GM12864 (cell line): Measurements from ENCODE around the gene TMEM229A.

ENCODE experiments used
- DNase-seq: peaks from one replicate; pipeline ENCODE4 v3.0.0-alpha.2; 2011; ENCODE audit warnings: low read depth
- H3K4me3 ChIP-seq: 2 replicates; pipeline ENCODE4 v1.5.1; 2011; ENCODE audit warnings: mild to moderate bottlenecking, low read depth, low read length, control low read depth
- CTCF ChIP-seq: IDR thresholded peaks from 2 replicates; pipeline ENCODE4 v1.5.1; 2011; ENCODE audit warnings: low read depth, mild to moderate bottlenecking, moderate library complexity, low read length, control low read depth, inconsistent platforms; ENCODE audit errors: missing control alignments

TMEM229A gene

DNA sequence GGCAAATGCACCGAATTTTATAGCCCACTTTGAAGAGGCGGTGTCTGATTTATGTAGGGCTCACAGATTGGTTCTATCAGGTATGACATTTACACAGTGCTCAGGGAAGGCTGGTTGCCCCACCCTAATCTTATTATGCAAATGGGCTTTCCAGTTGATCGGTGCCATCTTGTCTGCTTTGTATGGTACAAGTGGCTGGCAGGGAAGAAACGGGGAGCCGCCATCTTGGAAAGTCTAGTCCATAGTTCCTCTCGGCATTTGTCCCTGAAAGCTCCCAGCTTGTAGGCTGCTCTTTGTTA is 36.6 kb downstream of the TMEM229A start:
- no peak for TF ChIP-seq CTCF
- no peak for DNase-seq
- H3K4me3 ChIP-seq: no peak overlapping the region

DNA sequence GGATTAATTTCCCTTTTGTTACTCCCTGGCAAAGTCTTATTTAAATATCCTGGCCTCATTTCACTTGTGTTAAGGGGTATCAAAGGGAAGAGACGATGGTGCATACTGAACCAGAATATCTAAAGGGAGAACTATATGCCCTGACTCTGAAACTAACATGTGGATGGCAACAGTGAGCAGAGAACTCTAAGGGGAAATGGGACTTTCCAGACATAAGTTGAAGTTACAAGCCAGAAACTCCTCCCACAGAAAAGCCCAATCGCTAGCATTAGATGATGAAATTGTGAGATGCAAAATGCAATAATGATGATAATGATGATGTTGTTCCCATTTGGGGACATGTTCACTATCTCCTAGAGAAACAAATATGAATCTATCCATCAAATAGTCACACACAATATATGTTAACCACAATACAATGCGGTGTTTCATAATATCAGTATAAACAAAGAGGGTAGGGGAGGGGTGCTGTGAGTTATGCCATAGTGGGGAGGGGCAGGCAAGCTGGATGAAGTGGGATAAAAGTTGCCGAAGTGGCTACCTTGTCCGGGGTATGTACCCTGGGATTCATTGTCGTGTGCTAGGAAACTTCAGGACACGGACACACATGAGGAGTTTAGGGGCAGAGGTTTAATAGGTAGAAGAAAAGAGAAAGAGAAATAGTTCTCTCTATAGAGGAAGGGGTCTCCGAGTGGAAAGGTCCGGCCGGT is 37.1 kb downstream of the TMEM229A start:
- H3K4me3 ChIP-seq: no peak overlapping the region
- TF ChIP-seq CTCF: no peak
- no peak for DNase-seq

GRCh38 chr7:123994449-123994848 is 38.4 kb downstream of the TMEM229A start:
- no peak for TF ChIP-seq CTCF
- H3K4me3 ChIP-seq: no peak overlapping the region
- no peak for DNase-seq

DNA sequence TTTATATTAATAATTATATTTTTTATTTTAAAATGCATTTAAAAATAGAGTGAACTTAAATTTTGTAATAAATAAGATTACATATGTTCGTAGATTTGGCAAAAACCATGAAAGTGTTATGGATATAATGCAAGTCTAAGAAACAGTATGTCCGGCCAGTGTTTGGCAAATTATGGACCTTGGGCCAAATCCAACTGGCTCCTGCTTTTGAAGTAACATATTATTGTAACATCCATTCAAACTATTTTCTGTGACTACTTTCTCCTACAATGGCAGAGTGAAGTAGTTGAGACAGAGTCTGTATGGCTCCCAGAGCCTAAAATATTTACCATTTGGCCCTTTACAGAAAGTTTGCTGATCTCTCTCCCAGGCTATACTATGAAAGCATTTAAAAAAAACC is 38.9 kb downstream of the TMEM229A start:
- TF ChIP-seq CTCF: no peak
- DNase-seq: no peak
- H3K4me3 ChIP-seq: no peak overlapping the region

GRCh38 chr7:123992913-123993518 is 39.9 kb downstream of the TMEM229A start:
- TF ChIP-seq CTCF: no peak

DNA sequence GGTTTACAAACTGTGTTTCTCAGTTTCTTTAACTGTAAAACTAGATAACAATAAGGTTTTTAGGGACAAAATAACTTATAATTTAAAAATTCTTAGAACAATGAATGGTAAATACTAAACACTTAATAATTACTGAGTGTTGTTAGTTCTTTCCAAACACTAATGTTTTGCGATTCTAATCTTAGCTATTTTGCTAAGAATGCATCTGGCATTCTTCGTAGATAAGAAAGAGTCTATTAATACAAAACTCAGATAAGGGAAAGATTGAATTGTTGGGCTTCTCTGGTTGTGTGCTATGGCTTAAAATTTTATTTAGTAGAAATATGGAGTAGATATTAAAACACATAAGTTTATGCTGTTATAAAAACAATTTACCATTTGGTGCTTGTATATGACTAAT is 45.4 kb downstream of the TMEM229A start:
- DNase-seq: no peak
- H3K4me3 ChIP-seq: no peak overlapping the region
- TF ChIP-seq CTCF: no peak

More at GRCh38 chr7:123992913-123993518, 39.9 kb downstream of the TMEM229A start:
- no peak for DNase-seq
- no peak overlapping the region for H3K4me3 ChIP-seq
